ENCODE measurements around the gene TNFRSF8. TPM values are rescaled to one million over a fixed set of nuclear protein-coding genes. Genes with fewer than 3 reads are reported as not detected.

Gene TNFRSF8
- total RNA-seq, 1 experiment from 2014 or later: 2.9 TPM

DNA sequence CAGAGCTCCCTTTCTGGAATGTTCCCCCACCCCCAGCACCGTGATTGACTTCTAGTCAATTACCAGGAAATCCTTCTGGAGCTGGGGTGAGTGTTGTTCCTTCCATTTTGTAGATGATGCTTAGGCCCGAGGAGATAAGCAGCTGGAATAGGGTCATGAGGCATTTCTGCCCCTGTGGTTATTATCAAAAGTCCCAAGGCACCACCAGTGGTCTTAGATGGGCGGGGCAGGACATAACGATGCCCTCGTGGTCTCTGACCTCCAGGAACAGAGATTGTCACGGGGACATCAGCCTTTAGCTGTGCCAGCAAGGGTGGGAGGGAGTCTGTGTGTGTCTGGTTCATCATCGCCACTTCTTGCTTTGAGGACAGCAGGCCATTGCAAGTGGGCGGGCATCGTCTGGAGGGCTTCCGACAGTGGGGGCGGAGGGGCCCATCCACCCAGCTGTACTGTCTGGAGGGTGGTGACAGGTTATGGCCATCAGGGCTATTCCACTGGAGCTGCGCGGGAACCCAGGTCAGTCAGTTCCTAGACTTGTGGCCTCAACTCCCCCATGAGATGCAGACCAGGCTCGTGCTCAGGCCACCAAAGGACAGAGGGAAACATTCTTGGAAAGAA lies 22.6 kb downstream of the TNFRSF8 start:
- Histone ChIP-seq H3K4me2 (ENCODE audit: insufficient read depth, insufficient read length, low read length) (no peak overlapping the region), H2BK5ac (ENCODE audit: insufficient read length, low read length) (no peak overlapping the region), H3K79me2 (ENCODE audit: insufficient read depth, low read length) (no peaks in the 10 kb centered on the region), H4K91ac (ENCODE audit: insufficient read length, low read depth, low read length) (no peak overlapping the region), H3K4me1 (ENCODE audit: insufficient read depth, low read length) (no peaks in the 10 kb centered on the region), H2BK15ac (ENCODE audit: low read depth, low read length) (no peak overlapping the region), H3K4ac (ENCODE audit: low read depth, low read length) (no peak overlapping the region), H3K18ac (ENCODE audit: insufficient read length, low read depth, low read length) (no peak overlapping the region), H4K8ac (replicated peaks; ENCODE audit: insufficient read length, low read depth, low read length) (no peak overlapping the region), H3K79me1 (ENCODE audit: insufficient read depth, low read depth, low read length, poor library complexity, severe bottlenecking) (no peaks in the 10 kb centered on the region), H4K5ac (ENCODE audit: insufficient read length, low read depth, low read length) (no peak overlapping the region), H3K56ac (ENCODE audit: insufficient read length, low read depth, low read length) (no peak overlapping the region), H2AK5ac (ENCODE audit: insufficient read length, low read length) (no peak overlapping the region), H3K23me2 (ENCODE audit: insufficient read length, low read depth, low read length, poor library complexity, severe bottlenecking) (no peaks in the 10 kb centered on the region), H3K23ac (ENCODE audit: insufficient read length, low read depth, low read length) (no peak overlapping the region), H3K27ac (ENCODE audit: insufficient read length, low read depth, low read length) (no peak overlapping the region), H2AFZ (ENCODE audit: low read length) (no peak overlapping the region), H3T11ph (ENCODE audit: low read length) (no peak overlapping the region), H2BK20ac (ENCODE audit: low read depth, low read length, poor library complexity, severe bottlenecking) (no peak overlapping the region), H3K14ac (ENCODE audit: insufficient read depth, low read length) (no peak overlapping the region), H2BK120ac (ENCODE audit: low read depth, low read length, poor library complexity, severe bottlenecking) (no peak overlapping the region), H3K27me3 (ENCODE audit: insufficient read depth, low read length) (no peaks in the 10 kb centered on the region), H2BK12ac (ENCODE audit: insufficient read length, low read depth, low read length) (no peak overlapping the region), H3K9me3 (ENCODE audit: control insufficient read depth, low read depth, low read length) (no peaks in the 10 kb centered on the region), H4K20me1 (ENCODE audit: control insufficient read depth, insufficient read depth, insufficient read length) (no peaks in the 10 kb centered on the region), H3K9ac (ENCODE audit: extremely low read depth, insufficient read length, low read length) (no peak overlapping the region)
- H3K36me3 Mint-ChIP-seq (ENCODE audit: insufficient read depth in 1 of 3, low read depth in 3 of 3): peaks cover 8 to 23% (median 17%) of the 10 kb centered on the region in 3 experiments
- no peak overlapping the region for H3K4me3 Mint-ChIP-seq
- TF ChIP-seq, protein P1, sequence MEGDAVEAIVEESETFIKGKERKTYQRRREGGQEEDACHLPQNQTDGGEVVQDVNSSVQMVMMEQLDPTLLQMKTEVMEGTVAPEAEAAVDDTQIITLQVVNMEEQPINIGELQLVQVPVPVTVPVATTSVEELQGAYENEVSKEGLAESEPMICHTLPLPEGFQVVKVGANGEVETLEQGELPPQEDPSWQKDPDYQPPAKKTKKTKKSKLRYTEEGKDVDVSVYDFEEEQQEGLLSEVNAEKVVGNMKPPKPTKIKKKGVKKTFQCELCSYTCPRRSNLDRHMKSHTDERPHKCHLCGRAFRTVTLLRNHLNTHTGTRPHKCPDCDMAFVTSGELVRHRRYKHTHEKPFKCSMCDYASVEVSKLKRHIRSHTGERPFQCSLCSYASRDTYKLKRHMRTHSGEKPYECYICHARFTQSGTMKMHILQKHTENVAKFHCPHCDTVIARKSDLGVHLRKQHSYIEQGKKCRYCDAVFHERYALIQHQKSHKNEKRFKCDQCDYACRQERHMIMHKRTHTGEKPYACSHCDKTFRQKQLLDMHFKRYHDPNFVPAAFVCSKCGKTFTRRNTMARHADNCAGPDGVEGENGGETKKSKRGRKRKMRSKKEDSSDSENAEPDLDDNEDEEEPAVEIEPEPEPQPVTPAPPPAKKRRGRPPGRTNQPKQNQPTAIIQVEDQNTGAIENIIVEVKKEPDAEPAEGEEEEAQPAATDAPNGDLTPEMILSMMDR (conservative IDR thresholded peaks at IDR 0.05): no peak
- H3K27me3 Mint-ChIP-seq (ENCODE audit: low read depth): peaks cover 9% of the 10 kb centered on the region
- DNase-seq: no peak
- WGBS (ENCODE audit: extremely low coverage, insufficient read length, low lambda C conversion rate): no CpG with 5 or more reads among the region's 14 CpGs
- peaks cover 6 to 9% of the 10 kb centered on the region in 2 experiments for H3K9me3 Mint-ChIP-seq
- H3K4me1 Mint-ChIP-seq: peaks cover 6 to 9% of the 10 kb centered on the region in 2 experiments; a peak in 3 of 4 replicates
- H3K27ac Mint-ChIP-seq: no peak overlapping the region
